Glomerular visceral epithelial cell (primary cell): ENCODE measurements around the gene CLCA4.
"Not testable (repeated sequence)": the region's sequence is repeated elsewhere in the genome, so short reads cannot be mapped to it uniquely, and the experiment has no call there.

ENCODE experiments used
- DNase-seq: peaks from one replicate; pipeline ENCODE4 v3.0.0-alpha.2; 2016; ENCODE audit errors: extremely low spot score

CLCA4 gene

DNA sequence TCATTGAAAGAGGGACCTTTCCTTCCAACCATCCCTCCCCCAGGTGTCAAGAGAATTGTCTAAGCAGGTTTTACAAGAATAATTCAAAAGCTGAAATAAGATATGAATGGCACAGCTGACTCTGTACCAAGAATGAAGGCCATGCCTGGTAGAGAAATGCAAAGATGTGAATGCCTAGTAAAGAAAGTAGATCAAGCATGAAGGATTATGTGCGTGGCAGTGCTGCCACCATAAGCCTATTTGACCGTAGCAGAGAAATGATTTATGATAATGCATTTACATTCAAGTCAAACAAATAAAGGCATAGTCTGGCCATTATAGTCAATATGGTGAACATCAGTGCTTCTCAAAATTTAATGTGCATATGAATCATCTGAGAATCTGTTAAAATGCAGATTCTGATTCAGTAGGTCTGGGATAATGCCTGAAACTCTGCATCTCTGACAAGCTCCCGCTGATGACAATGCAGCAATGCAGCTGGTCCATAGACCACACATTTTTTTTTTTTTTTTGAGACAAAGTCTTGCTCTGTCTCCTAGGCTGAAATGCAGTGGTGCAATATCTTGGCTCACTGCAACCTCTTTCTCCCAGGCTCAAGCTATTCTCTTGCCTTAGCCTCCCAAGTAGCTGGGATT, 16.6 kb upstream of the CLCA4 start:
- no peak for DNase-seq

DNA sequence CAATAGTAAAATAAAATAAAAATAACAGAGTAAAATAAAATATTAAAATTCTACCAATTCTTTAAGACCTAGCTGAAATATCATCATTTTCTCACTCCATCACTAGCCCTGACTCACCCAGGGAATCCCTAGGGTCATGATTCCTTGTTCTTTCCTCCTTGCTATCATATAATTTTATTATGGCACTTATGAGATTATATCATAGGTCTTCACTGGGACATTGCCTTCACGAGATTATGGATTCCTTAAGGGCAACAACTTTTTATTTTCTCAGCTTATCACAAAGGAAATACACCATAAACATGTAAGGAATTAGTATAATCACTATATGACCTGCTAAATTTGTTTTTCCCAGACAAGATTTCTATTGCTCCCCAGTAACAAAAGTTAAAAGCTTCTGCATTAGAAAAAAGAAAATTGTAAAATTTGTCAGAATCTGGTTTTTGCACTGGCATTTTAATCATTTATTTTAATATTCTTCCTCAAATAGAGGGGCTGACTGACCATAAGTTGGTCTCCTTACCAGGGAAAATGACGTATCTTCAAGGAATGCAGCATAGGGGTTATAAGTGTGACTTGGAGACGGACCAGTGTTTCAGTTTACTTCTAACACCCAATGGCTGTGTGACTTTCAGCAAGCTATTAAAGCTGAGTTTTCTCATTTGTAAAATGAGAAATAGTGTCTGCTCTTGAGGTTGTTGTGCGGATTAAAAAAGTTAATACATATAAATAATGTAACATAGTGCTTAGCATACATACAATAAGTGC, 8.8 kb upstream of the CLCA4 start:
- no peak for DNase-seq

DNA sequence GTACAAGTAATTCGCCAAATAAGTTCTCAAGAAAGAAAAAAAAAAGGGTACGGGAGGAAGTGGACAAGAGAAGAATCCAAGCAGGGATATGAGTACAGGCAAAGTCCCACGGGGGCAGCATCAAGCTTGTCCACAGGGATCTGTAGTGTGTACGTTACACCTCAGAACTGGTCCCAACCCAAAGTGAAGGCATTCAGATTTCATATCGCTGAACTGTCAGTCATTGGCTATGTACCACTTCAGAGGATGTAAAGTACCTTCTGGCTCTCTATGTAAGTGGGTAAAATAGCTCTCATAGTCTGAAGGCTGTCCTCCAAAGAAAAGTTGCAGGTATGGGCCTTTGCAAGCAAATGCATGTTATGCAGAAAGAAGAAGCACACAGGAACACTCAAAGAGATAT, 8.1 kb upstream of the CLCA4 start:
- no peak for DNase-seq

DNA sequence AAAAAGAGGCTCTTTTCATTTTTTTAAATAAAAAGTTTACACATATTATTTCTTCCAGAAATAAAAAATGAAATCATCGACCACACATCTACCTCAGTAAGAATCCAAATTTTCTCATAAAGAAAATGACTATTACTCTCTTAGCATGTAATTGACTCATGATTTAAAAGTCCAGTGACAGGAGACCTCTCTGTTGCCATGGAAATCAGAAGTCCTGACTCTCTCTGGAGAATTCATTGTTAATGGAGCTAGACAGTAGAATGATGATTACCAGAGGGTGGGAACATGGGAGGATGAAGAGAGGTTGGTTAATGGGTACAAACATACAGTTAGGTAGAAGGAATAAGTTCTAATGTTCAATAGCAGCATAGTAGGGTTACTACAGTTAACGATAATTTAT, 5.0 kb upstream of the CLCA4 start:
- DNase-seq, result no peak

DNA sequence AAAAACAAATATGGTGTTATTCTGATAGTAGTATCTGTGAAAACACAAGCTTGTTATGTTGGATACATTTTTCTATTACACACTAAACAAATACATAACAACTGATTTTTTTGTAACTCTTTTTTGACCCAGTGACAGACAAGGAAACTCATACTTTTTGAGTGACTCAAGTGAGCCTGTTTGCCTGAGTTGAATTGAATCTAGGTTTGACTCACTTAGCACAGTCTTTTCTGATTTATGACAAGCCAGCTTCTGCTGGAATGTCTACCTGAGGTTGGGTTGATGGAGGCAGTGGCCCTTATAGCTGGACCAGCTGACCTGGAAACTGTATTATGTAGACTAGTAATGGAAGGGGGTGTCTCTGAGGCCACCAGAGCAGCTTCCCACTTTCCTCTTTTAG, 4.2 kb upstream of the CLCA4 start:
- no peak for DNase-seq

DNA sequence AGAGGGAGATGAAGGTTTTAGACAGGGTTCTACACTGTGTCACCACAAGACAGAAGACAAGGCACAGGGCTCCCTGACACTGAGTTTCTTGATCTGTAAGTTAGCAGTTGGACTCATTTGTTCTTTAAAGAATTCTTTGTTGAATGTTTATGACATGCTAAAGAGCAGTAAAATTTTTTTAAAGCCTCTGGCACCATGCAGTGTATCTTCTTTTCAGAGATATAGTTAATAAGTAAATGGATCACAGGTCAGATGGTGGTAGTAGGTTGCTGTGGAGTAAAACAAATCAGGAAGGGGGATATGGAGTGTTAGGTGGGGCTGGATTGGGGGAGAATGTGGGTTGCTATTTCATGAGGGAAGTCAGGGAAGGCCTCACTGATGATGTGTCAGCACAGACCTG, 2.0 kb downstream of the CLCA4 start:
- DNase-seq, result no peak

DNA sequence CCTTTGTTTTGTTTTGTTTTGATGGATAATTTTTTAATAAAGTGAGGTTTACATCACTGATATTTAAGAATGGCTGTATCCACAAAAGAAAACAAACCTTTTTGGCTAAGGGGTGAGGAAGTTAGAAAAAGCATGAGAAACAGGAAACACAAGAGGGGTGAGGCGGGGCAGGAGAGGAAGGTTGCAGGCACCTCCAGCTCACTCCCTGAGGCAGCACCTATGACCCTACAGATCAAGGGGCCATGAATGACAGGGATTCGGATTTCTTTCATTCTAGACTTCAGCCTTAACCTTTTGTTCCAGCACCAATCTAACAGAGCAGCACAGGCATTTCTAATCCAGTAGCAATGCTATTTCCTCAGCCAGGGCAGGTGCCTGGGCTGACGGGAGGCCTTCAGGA, 4.4 kb downstream of the CLCA4 start:
- no peak for DNase-seq

DNA sequence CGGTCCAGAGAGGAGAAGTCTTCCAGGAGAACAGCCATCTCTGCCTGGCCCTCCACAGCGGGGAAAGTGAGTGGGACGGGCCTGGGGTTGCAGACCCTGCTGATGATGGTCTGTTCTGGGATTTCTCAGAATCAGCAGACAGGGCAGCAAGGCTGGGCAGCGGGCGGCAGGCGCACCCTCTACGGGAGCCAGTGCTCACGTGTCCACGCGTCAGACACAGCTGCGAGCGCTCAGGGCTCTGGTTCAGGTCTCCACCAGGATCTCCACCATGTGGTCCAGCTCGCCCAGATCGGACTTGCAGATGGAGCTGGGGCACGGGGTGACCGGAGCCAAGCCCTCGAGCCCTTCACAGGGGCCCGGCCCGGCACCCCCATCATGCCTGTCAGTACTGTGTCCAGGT, 5.5 kb downstream of the CLCA4 start:
- no peak for DNase-seq

DNA sequence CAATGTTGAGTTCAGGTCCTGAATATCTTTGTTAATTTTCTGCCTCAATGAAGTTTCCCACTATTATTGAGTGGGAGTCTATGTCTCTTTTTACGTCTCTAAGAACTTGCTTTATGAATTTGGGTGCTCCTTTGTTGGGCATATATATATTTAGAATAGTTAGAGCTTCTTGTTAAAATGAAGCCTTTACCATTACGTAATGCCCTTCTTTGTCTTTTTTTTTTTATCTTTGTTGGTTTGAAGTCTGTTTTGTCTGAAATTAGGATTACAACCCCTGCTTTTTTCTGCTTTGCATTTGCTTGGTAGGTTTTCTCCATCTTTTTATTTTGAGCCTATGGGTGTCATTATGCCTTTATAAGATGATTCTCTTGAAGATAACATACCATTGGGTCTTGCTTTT, 10.9 kb downstream of the CLCA4 start:
- DNase-seq, result no peak

DNA sequence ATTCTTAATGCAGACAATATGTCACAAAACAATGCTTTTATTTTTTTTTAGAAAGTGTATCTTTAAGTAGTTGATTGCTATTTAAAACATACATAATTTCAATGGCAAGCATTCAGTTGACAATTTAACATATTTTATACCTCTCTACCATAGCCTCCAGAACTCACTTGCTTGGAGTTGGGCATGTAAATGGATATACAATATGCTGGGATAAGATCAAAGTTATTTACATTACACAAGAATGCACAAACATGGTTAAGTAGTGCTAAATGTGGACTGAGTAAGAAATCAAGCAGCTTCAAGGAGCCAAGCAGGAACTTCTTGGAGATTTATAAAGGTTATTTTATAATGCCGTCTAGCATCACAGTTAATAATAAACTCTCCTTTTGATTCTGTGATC, 17.0 kb downstream of the CLCA4 start:
- no peak for DNase-seq

DNA sequence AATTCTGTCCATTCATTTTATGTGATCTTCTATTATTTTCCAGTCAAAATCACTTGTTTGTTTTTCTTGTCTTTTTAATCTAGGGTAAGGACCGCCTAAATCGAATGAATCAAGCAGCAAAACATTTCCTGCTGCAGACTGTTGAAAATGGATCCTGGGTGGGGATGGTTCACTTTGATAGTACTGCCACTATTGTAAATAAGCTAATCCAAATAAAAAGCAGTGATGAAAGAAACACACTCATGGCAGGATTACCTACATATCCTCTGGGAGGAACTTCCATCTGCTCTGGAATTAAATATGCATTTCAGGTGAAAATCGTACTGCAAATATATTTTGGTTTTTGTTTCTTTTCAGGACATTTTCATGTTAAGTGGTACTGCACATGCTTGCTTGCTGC, 20.5 kb downstream of the CLCA4 start:
- DNase-seq, result no peak

DNA sequence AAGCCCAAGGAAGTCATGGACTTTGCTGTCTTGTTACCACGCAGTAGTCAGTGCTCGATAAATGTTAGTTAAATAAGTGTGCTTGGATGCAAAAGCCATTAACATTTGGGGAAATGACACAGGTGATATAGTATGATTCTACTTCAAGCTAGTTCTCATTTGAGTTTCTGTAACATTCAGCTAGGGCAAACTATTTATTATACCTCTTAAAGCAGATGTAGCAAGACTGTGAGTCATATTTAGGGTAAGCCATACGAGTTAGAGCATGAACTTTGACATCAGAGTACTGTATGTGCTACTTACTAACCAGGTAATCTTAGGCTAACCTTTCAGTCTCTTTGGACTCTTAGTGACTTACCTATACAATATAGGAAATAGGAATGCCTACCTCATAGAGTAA, 21.0 kb downstream of the CLCA4 start:
- DNase-seq, result no peak

DNA sequence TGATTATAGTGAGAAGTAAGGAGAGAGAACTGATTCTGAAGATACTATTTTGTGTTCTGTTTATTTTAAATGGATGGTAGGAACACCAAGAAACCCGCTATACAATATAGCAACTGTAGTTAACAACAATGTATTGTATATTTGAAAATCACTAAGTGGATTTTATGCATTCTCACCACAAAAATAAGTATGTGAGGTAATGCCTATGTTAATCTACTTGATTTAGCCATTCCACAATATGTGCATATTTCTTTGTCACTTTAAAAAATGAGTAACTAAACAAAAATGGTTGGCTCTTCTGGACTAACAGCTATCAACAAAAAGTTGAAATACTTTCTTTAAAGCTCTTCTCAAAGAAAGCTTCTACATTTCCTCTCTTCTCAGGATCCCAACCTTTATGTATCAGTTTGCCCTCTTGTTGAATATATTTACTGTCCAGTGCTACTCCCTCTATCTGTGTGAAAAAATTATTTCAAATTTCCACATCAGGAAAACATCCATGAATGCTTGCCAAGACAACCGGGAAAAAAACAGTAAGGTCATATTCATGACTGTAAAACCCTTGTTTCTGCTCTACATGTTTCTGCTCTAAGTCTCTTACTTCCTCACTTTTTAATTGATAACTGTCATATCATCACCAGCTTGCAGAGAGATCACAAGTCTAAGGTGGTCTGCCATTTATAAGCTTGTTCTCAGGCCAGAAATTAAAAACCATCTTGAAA, 27.0 kb downstream of the CLCA4 start:
- DNase-seq, result no peak

DNA sequence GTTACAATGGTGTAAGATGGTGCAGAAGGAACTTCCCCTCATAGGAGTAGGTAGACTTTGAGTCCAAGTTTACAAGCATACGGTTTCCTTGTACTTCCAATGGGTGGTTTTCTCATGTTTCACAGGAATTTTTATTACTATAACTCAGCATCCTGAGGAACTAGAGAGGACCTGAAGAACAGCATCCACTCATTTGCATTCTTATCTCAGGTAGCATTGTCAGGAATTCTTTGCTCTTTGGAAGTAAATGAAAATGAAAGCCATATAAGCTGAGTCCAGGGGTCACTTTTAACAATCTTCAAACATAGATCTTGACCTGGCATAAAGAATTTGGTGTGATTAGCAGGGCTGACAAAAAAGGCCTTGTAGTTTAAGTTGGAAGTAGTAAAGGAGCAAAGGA, 34.4 kb downstream of the CLCA4 start:
- no peak for DNase-seq

DNA sequence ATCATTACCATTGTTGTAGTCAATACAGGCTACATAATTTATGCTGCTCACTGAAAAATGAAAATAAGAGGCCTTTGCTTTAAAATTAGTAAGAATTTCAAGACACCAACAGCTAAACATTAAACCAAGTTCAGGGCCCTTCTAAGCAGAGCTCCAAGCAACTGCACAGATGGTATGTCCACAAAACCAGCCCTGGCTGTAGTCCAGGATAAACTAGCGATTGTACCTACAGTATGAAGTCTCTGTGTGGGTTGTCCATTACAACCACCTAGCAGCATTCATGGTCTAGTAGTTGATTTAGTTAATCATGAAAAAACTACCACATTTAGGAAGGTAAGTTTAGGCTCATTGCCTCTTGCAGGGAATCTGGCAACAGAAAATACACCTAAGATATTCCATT, 35.3 kb downstream of the CLCA4 start:
- DNase-seq, result peak; percentile 29

DNA sequence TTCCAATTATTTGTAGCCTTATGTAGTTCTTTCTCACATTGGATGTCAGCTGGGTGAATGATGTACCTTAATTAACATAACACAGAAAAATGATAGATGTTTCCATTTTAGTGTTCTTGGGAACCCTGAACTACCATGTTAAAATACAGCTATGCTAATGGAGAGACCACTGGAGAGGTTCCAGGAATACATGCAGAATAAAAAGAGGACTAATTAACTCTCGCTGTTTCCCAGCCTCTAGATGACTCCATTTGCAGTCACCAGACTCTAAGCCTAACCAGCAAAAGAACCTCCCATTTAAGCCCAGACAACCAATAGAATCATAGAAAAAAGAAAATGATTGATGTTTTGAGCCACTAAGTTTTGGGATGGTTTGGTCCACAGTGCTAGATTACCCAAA, 36.2 kb downstream of the CLCA4 start:
- DNase-seq, result no peak

DNA sequence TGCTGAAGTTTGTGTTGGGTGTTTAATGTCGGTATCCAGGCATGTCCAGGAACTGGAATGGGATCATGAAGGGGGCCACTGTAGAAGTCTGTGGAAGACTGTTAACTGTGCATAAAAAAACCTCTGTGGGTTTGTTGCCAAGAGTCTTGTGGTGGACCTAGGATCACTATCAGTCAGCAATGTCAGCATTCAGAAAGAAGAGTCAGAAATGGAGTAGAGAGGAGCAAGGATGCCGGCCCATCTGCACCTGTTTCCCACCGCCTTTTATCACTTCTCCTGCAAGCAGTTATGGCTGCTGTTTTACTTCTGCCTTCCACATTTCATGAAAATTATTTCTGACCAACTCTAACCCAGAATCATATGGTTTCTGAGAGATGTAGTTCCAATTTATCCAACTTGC, 36.7 kb downstream of the CLCA4 start:
- no peak for DNase-seq

DNA sequence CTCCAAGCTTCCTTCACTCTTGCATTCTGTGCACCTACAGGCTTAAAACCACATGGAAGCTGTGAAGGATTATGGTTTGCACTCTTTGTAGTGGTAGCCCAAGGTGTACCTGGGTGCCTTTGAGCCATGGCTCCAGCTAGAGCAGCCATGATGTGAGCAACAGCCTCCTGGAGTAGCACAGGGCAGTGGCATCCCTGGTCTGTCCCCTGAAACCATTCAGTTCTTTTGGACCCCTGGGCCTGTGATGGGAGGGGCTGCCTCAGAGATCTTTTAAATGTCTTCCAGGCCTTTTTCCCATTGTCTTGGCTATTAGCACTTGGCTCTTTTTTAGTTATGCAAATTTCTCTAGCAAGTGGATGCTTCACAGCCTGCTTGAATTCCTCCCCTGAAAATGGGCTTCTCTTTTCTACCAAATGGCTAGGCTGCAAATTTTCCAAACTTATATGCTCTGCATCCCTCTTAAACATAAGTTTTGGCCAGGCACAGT, 47.4 kb downstream of the CLCA4 start:
- no peak for DNase-seq

DNA sequence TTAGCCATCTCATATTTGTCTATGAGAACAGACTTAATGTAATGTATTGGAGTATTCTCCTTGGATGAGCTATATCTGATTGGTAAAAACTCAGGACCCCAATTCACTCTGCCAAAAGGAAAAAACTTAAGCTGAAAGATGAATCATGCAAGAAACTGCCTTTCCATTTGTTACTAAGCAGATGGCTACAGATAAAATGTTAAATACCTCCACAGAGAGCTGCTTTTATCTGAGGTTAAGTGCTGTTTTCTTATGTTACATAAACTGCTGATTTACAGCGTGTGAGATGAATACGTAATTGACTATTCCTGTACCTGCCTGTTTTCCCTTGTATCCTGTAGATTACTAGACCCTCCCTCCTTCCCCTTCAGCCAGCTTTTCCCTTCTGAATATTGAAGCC, 49.3 kb downstream of the CLCA4 start:
- DNase-seq, result no peak

DNA sequence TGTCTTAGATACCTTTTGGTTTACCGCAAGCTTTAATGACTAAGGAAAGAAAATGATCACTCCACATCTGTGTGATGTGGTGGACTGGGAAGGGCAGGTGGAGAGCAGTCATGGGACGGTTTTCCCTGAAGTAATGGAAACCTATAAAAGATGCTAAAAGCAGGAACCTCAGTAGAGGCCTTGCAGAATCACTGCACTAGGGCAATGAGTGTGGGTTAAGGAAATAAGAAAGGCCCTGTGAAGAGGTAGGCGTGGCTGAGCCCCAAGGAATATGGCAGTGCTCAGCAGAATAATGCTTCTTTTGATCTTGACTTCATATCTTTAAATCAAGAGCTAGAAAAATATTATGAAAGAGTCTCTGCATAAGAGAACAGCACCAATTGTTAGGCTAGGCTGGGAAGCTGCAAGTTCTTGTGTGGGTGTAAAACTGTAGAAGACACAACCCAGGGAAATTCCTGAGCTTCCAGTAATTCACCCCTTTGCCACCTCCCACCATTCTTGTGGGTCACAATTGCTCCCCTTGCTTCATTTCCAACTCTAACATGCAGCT, 49.9 kb downstream of the CLCA4 start:
- no peak for DNase-seq

DNA sequence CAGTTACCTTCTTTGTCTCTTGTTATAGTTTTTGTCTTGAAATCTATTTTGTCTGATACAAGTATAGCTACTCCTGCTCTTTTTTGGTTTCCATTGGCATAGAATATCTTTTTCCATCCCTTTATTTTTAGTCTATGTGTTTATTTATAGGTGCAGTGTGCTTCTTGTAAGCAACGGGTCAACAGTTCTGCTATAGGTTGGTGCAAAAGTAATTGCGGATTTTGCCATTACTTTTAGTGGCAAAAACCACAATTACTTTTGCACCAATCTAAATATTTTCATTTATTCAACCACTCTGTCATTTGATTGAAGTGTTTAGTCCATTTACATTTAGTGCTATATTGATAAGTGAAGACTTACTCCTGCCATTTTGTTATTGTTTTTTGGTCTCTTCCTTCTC, 59.2 kb downstream of the CLCA4 start:
- not testable (repeated sequence) for DNase-seq

DNA sequence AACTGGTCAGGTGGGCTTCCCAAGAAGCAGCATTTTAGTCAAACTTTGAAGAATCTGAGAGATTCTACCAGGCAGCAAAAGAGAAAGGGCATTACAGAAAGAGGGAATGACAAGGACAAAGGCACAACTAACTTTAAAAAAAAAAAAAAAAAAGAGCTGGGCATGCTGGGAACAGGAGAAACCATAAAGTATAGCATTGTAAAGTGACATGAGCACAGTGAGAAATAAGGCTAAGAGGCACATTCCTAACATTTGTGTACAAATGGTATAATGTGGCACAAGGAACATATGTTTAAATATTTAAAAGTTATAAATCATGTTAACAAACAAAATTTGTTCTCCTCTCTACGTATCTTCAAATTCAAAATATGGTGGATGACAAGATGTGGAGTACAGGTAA, 69.6 kb downstream of the CLCA4 start:
- DNase-seq, result no peak

DNA sequence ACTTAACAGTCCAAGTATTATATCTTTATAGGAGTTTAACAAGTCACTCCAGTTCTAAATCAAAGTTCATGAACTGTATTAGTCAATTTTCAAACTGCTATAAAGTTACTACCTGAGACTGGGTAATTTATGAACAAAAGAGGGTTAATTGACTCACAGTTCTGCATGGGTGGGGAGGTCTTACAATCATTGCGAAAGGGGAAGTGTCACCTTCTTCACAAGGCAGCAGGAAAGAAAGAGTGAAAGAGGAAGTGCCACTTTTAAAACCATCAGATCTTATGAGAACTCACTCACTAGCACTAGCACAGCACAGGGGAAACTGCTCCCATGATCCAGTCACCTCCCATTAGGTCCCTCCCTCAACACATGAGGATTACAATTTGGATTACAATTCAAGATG, 70.0 kb downstream of the CLCA4 start:
- DNase-seq, result no peak
